Peyer's patch (tissue), 4 donors: Measurements from ENCODE around the gene PDE10A.

Source experiments
- POLR2A ChIP-seq, 2 donors: fragments of 450-650 bp; IDR thresholded peaks; one replicate each; pipeline ENCODE4 v1.5.1; 2017; ENCODE audit warnings: antibody characterized with exemption in 2 of 2, mild to moderate bottlenecking in 2 of 2, moderate library complexity in 2 of 2
- TF ChIP-seq, protein P1 (sequence below), 6 experiments: fragments of 450-650 bp in 4 of 6; fragments of 200-600 bp in 2 of 6; sonication (generic) in 1 of 6; IDR thresholded peaks; one replicate each; pipeline ENCODE4 v1.5.1; 2017 to 2019; ENCODE audit warnings: antibody characterized with exemption in 6 of 6, mild to moderate bottlenecking in 3 of 6, moderate library complexity in 1 of 6

DNA sequence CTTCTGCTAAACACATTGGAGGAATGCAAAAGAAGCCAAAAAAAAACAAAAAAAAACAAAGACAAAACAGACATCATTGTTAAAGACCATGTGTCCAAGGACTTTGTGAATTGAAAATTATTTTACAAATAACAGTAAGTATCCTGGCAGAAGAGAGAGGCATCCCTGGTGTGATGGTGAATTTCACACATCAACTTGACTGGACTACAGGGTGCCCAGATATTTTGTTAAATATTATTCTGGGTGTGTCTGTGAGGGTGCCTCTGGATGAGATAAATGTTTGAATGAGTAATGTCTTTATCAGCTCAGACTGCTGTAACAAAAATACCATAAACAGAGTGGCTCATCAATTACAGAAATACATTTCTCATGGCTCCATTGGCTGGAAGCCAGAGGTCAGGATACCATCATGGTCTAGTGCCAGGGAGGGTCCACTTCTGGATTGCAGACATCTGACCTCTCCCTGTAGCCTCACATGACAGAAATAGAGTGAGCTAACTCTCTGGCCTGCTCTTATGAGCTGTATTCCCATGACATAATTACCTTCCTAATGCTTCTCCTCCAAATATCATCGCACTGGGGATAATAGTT lies 341.4 kb downstream of the PDE10A start:
- TF ChIP-seq, protein P1, sequence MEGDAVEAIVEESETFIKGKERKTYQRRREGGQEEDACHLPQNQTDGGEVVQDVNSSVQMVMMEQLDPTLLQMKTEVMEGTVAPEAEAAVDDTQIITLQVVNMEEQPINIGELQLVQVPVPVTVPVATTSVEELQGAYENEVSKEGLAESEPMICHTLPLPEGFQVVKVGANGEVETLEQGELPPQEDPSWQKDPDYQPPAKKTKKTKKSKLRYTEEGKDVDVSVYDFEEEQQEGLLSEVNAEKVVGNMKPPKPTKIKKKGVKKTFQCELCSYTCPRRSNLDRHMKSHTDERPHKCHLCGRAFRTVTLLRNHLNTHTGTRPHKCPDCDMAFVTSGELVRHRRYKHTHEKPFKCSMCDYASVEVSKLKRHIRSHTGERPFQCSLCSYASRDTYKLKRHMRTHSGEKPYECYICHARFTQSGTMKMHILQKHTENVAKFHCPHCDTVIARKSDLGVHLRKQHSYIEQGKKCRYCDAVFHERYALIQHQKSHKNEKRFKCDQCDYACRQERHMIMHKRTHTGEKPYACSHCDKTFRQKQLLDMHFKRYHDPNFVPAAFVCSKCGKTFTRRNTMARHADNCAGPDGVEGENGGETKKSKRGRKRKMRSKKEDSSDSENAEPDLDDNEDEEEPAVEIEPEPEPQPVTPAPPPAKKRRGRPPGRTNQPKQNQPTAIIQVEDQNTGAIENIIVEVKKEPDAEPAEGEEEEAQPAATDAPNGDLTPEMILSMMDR (IDR thresholded peaks at IDR 0.05) = no peak
- no peak for TF ChIP-seq POLR2A (IDR thresholded peaks at IDR 0.05)
